ENCODE results near the gene IL22RA2. TPM values are rescaled to one million over a fixed set of nuclear protein-coding genes. Genes with fewer than 3 reads are reported as not detected.

The IL22RA2 gene
- total RNA-seq, 1 donor from 2014 or later: not detected

Other genes starting within 250 kb of the IL22RA2 start
- gene IL20RA, start 128.7 kb downstream of the IL22RA2 start, total RNA-seq: not detected in 2 replicates
- gene IFNGR1, start 45.7 kb upstream of the IL22RA2 start, total RNA-seq: 22.2 and 26.2 TPM in 2 replicates